Stimulated activated naive B cell treated with anti-CD40 and anti-IgM and Interleukin-4, amounts not matched to agents 10 μg/mL and 1 μg/mL and 100 μg/mL, for 72 hours (primary cell): ENCODE results near the gene ELAC1.
"Not testable (repeated sequence)": the region's sequence is repeated elsewhere in the genome, so short reads cannot be mapped to it uniquely, and the experiment has no call there.

Experiments
- ATAC-seq, 2 donors: fragments of 150-1000 bp; cut with Tn5 transposase; replicated peaks; 2 replicates each; pipeline ENCODE4 v1.10.0; 2021; ENCODE audit warnings: moderate library complexity in 1 of 2
- DNase-seq: peaks from one replicate; pipeline ENCODE4 v3.0.0; 2021
- H3K27ac Mint-ChIP-seq: one replicate; pipeline ENCODE4 v1.8.0; 2022; ENCODE audit warnings: mild to moderate bottlenecking, mixed read lengths
- H3K27me3 Mint-ChIP-seq, 2 donors: one replicate each; pipeline ENCODE4 v1.8.0; 2022; ENCODE audit warnings: mixed read lengths in 2 of 2
- H3K36me3 Mint-ChIP-seq, 2 donors: one replicate each; pipeline ENCODE4 v1.8.0; 2022; ENCODE audit warnings: mixed read lengths in 2 of 2, mild to moderate bottlenecking in 1 of 2
- H3K4me1 Mint-ChIP-seq, 2 donors: one replicate each; pipeline ENCODE4 v1.8.0; 2022; ENCODE audit warnings: mixed read lengths in 2 of 2, mild to moderate bottlenecking in 1 of 2
- H3K4me3 Mint-ChIP-seq, 2 donors: one replicate each; pipeline ENCODE4 v1.8.0; 2022; ENCODE audit warnings: mild to moderate bottlenecking in 2 of 2, mixed read lengths in 2 of 2, moderate library complexity in 1 of 2
- H3K9me3 Mint-ChIP-seq, 2 donors: one replicate each; pipeline ENCODE4 v1.8.0; 2022; ENCODE audit warnings: mixed read lengths in 2 of 2, mild to moderate bottlenecking in 1 of 2

The ELAC1 gene

GRCh38 chr18:50967714-50968661, at the start of gene ELAC1:
TSS of gene ELAC1 (plus strand) at chr18:50968040. CDS start at chr18:50974405, 6,365 bp downstream.
- peaks cover 0 to 12% of the 10 kb centered on the region in 2 donors for H3K36me3 Mint-ChIP-seq
- H3K4me1 Mint-ChIP-seq, result peaks cover 15 to 20% of the 10 kb centered on the region in 2 donors
- H3K4me3 Mint-ChIP-seq, result peak within 1 kb of the TSS; percentile 93 to 94
- DNase-seq (peak; percentile 70), ATAC-seq (peak; percentile 97 to 98)
- H3K27me3 Mint-ChIP-seq, result peaks cover 4% of the 10 kb centered on the region in 2 donors
- peaks cover 9 to 12% of the 10 kb centered on the region in 2 donors for H3K9me3 Mint-ChIP-seq
- H3K27ac Mint-ChIP-seq, result peak within 1 kb of the TSS; percentile 97

GRCh38 chr18:50918153-50918552, 49.7 kb upstream of the ELAC1 start:
- peaks cover 3 to 5% of the 10 kb centered on the region in 2 donors for H3K4me1 Mint-ChIP-seq
- H3K9me3 Mint-ChIP-seq, result no peaks in the 10 kb centered on the region
- H3K4me3 Mint-ChIP-seq, result no peak overlapping the region
- peaks cover 32 to 56% of the 10 kb centered on the region in 2 donors for H3K36me3 Mint-ChIP-seq
- DNase-seq (no peak), ATAC-seq (no peak)
- no peak overlapping the region for H3K27ac Mint-ChIP-seq
- no peaks in the 10 kb centered on the region for H3K27me3 Mint-ChIP-seq

- H3K4me3 Mint-ChIP-seq, result no peak overlapping the region
- DNase-seq (no peak), ATAC-seq (no peak)
- H3K36me3 Mint-ChIP-seq, result peaks cover 41 to 73% of the 10 kb centered on the region in 2 donors
- no peak overlapping the region for H3K27ac Mint-ChIP-seq
- H3K9me3 Mint-ChIP-seq, result peaks cover 2 to 8% of the 10 kb centered on the region in 2 donors
- H3K4me1 Mint-ChIP-seq, result no peaks in the 10 kb centered on the region
- H3K27me3 Mint-ChIP-seq, result no peaks in the 10 kb centered on the region
Observed at GRCh38 chr18:50924372-50924771, 43.5 kb upstream of the ELAC1 start.

- no peak overlapping the region for H3K27ac Mint-ChIP-seq
- ATAC-seq (no peak), DNase-seq (no peak)
- H3K27me3 Mint-ChIP-seq, result no peaks in the 10 kb centered on the region
- H3K4me1 Mint-ChIP-seq, result no peaks in the 10 kb centered on the region
- peaks cover 39 to 63% of the 10 kb centered on the region in 2 donors for H3K36me3 Mint-ChIP-seq
- H3K9me3 Mint-ChIP-seq, result peaks cover 2 to 8% of the 10 kb centered on the region in 2 donors
- no peak overlapping the region for H3K4me3 Mint-ChIP-seq
Observed at GRCh38 chr18:50926521-50926920, 41.3 kb upstream of the ELAC1 start.

GRCh38 chr18:50928551-50928950, 39.3 kb upstream of the ELAC1 start:
- Mint-ChIP-seq H3K4me1 (no peaks in the 10 kb centered on the region), H3K9me3 (peaks cover 2 to 8% of the 10 kb centered on the region in 2 donors), H3K27ac (no peak overlapping the region), H3K27me3 (no peaks in the 10 kb centered on the region), H3K36me3 (peaks cover 30 to 57% of the 10 kb centered on the region in 2 donors), H3K4me3 (no peak overlapping the region)
- no peak for DNase-seq
- no peak for ATAC-seq

- no peak for ATAC-seq
- Mint-ChIP-seq H3K27ac (no peak overlapping the region), H3K9me3 (no peaks in the 10 kb centered on the region), H3K36me3 (peaks cover 34 to 53% of the 10 kb centered on the region in 2 donors), H3K4me1 (peaks cover 1 to 14% of the 10 kb centered on the region in 2 donors), H3K27me3 (no peaks in the 10 kb centered on the region), H3K4me3 (no peak overlapping the region)
- DNase-seq, result no peak
Observed at GRCh38 chr18:50933684-50934083, 34.2 kb upstream of the ELAC1 start.

GRCh38 chr18:50934545-50935211, 33.2 kb upstream of the ELAC1 start:
- Mint-ChIP-seq H3K27ac (no peak overlapping the region), H3K9me3 (no peaks in the 10 kb centered on the region), H3K36me3 (peaks cover 32 to 50% of the 10 kb centered on the region in 2 donors), H3K4me3 (no peak overlapping the region), H3K27me3 (no peaks in the 10 kb centered on the region), H3K4me1 (peaks cover 1 to 14% of the 10 kb centered on the region in 2 donors)
- DNase-seq (no peak), ATAC-seq (no peak)

GRCh38 chr18:50935493-50936191, 32.2 kb upstream of the ELAC1 start:
- no peaks in the 10 kb centered on the region for H3K9me3 Mint-ChIP-seq
- peaks cover 1 to 14% of the 10 kb centered on the region in 2 donors for H3K4me1 Mint-ChIP-seq
- no peak for DNase-seq
- H3K4me3 Mint-ChIP-seq, result no peak overlapping the region
- no peaks in the 10 kb centered on the region for H3K27me3 Mint-ChIP-seq
- H3K27ac Mint-ChIP-seq, result no peak overlapping the region
- ATAC-seq, result no peak
- peaks cover 32 to 50% of the 10 kb centered on the region in 2 donors for H3K36me3 Mint-ChIP-seq

GRCh38 chr18:50937183-50937582, 30.7 kb upstream of the ELAC1 start:
- no peak overlapping the region for H3K27ac Mint-ChIP-seq
- no peaks in the 10 kb centered on the region for H3K27me3 Mint-ChIP-seq
- no peak overlapping the region for H3K4me3 Mint-ChIP-seq
- H3K9me3 Mint-ChIP-seq, result no peaks in the 10 kb centered on the region
- H3K36me3 Mint-ChIP-seq, result peaks cover 32 to 50% of the 10 kb centered on the region in 2 donors
- no peak for ATAC-seq
- peaks cover 1 to 14% of the 10 kb centered on the region in 2 donors for H3K4me1 Mint-ChIP-seq
- DNase-seq, result no peak

- H3K9me3 Mint-ChIP-seq, result no peaks in the 10 kb centered on the region
- no peak overlapping the region for H3K4me3 Mint-ChIP-seq
- no peak overlapping the region for H3K27ac Mint-ChIP-seq
- ATAC-seq, result no peak
- H3K27me3 Mint-ChIP-seq, result no peaks in the 10 kb centered on the region
- DNase-seq, result no peak
- peaks cover 1 to 14% of the 10 kb centered on the region in 2 donors for H3K4me1 Mint-ChIP-seq
- H3K36me3 Mint-ChIP-seq, result peaks cover 25 to 44% of the 10 kb centered on the region in 2 donors
Observed at GRCh38 chr18:50938912-50939311, 28.9 kb upstream of the ELAC1 start.

GRCh38 chr18:50944245-50944932, 23.5 kb upstream of the ELAC1 start:
- H3K36me3 Mint-ChIP-seq, result peaks cover 19 to 26% of the 10 kb centered on the region in 2 donors
- peaks cover 0 to 5% of the 10 kb centered on the region in 2 donors for H3K4me1 Mint-ChIP-seq
- H3K27me3 Mint-ChIP-seq, result no peaks in the 10 kb centered on the region
- DNase-seq (no peak), ATAC-seq (peak; percentile 71 to 85)
- no peak overlapping the region for H3K4me3 Mint-ChIP-seq
- H3K9me3 Mint-ChIP-seq, result no peaks in the 10 kb centered on the region
- H3K27ac Mint-ChIP-seq, result no peak overlapping the region

- not testable (repeated sequence) for H3K9me3 Mint-ChIP-seq, H3K27ac Mint-ChIP-seq, H3K4me3 Mint-ChIP-seq, DNase-seq, ATAC-seq, H3K27me3 Mint-ChIP-seq, H3K4me1 Mint-ChIP-seq
- H3K36me3 Mint-ChIP-seq, result peaks cover 22 to 26% of the 10 kb centered on the region in 2 donors
Observed at GRCh38 chr18:50945918-50946317, 21.9 kb upstream of the ELAC1 start.

GRCh38 chr18:50947899-50948298, 19.9 kb upstream of the ELAC1 start:
- H3K9me3 Mint-ChIP-seq, result no peaks in the 10 kb centered on the region
- H3K27me3 Mint-ChIP-seq, result no peaks in the 10 kb centered on the region
- ATAC-seq, result no peak
- H3K27ac Mint-ChIP-seq, result no peak overlapping the region
- H3K36me3 Mint-ChIP-seq, result peaks cover 22 to 26% of the 10 kb centered on the region in 2 donors
- no peak for DNase-seq
- H3K4me1 Mint-ChIP-seq, result peaks cover 0 to 5% of the 10 kb centered on the region in 2 donors
- no peak overlapping the region for H3K4me3 Mint-ChIP-seq
